Liver (tissue), 9 donors: Measurements from ENCODE around the gene CCDC78. TPM values are rescaled to one million over a fixed set of nuclear protein-coding genes. Genes with fewer than 3 reads are reported as not detected.

Experiments used
- DNase-seq: peaks from one replicate; pipeline ENCODE4 v3.0.0-alpha.2; 2017; ENCODE audit warnings: low spot score
- H3K27ac ChIP-seq, 2 donors: one replicate each; pipeline ENCODE4 v1.7.0; 2013; ENCODE audit warnings: inconsistent platforms in 2 of 2, low read length in 2 of 2, control low read depth in 1 of 2, low read depth in 1 of 2, mild to moderate bottlenecking in 1 of 2
- H3K27me3 ChIP-seq, 4 donors: one replicate each; pipeline versions ENCODE4 v1.6.1 to v1.7.0; 2013; ENCODE audit warnings: low read length in 3 of 4, inconsistent platforms in 1 of 4, mild to moderate bottlenecking in 1 of 4, moderate library complexity in 1 of 4; ENCODE audit not compliant: control insufficient read depth in 4 of 4, insufficient read depth in 4 of 4
- H3K36me3 ChIP-seq, 4 donors: one replicate each; pipeline versions ENCODE4 v1.6.1 to v1.7.0; 2013; ENCODE audit warnings: low read length in 3 of 4, mild to moderate bottlenecking in 3 of 4, low read depth in 1 of 4, moderate library complexity in 1 of 4; ENCODE audit not compliant: control insufficient read depth in 4 of 4, insufficient read depth in 3 of 4
- H3K4me1 ChIP-seq, 4 donors: one replicate each; pipeline versions ENCODE4 v1.6.1 to v1.7.0; 2013; ENCODE audit warnings: low read length in 3 of 4, mild to moderate bottlenecking in 3 of 4, moderate library complexity in 1 of 4; ENCODE audit not compliant: control insufficient read depth in 4 of 4, insufficient read depth in 4 of 4
- H3K4me3 ChIP-seq, 3 donors: one replicate each; pipeline versions ENCODE4 v1.6.1 to v1.7.0; 2013; ENCODE audit warnings: low read length in 3 of 3, control low read depth in 1 of 3, low read depth in 1 of 3, mild to moderate bottlenecking in 1 of 3
- H3K9ac ChIP-seq, 2 donors: one replicate each; pipeline ENCODE4 v1.7.0; 2013; ENCODE audit warnings: low read length in 2 of 2, mild to moderate bottlenecking in 2 of 2, moderate library complexity in 2 of 2, control low read depth in 1 of 2, low read depth in 1 of 2
- H3K9me3 ChIP-seq, 4 donors: one replicate each; pipeline versions ENCODE4 v1.6.1 to v1.7.0; 2013; ENCODE audit warnings: low read length in 3 of 4; ENCODE audit not compliant: control insufficient read depth in 4 of 4
- EGR1 ChIP-seq, 2 donors: IDR thresholded peaks; 2 replicates each; pipeline ENCODE4 v1.6.1; 2016 to 2018; ENCODE audit warnings: antibody characterized with exemption in 2 of 2, low read depth in 2 of 2
- FOXA1 ChIP-seq: IDR thresholded peaks from 2 replicates; pipeline ENCODE4 v1.6.1; 2016; ENCODE audit warnings: antibody characterized with exemption
- FOXA2 ChIP-seq: IDR thresholded peaks from 2 replicates; pipeline ENCODE4 v1.6.1; 2016; ENCODE audit warnings: antibody characterized with exemption
- GABPA ChIP-seq, 2 donors: IDR thresholded peaks in 1 of 2; conservative IDR thresholded peaks in 1 of 2; 2 replicates each; pipeline ENCODE4 v1.6.1; 2016; ENCODE audit warnings: antibody characterized with exemption in 2 of 2, mild to moderate bottlenecking in 1 of 2, moderate library complexity in 1 of 2
- HNF4A ChIP-seq, 2 donors: conservative IDR thresholded peaks; 2 replicates each; pipeline ENCODE4 v1.6.1; 2016; ENCODE audit warnings: antibody characterized with exemption in 2 of 2, mild to moderate bottlenecking in 2 of 2
- HNF4G ChIP-seq: IDR thresholded peaks from 2 replicates; pipeline ENCODE4 v1.6.1; 2016; ENCODE audit warnings: antibody characterized with exemption
- JUND ChIP-seq, 2 donors: IDR thresholded peaks; 2 replicates each; pipeline ENCODE4 v1.6.1; 2016; ENCODE audit warnings: antibody characterized with exemption in 2 of 2
- NR2F2 ChIP-seq: IDR thresholded peaks from 2 replicates; pipeline ENCODE4 v1.6.1; 2016; ENCODE audit warnings: antibody characterized with exemption
- RAD21 ChIP-seq, 2 donors: IDR thresholded peaks; 2 replicates each; pipeline ENCODE4 v1.6.1; 2016; ENCODE audit warnings: antibody characterized with exemption in 2 of 2, mild to moderate bottlenecking in 2 of 2
- RXRA ChIP-seq, 2 donors: IDR thresholded peaks; 2 replicates each; pipeline ENCODE4 v1.6.1; 2017 to 2018; ENCODE audit warnings: antibody characterized with exemption in 2 of 2, mild to moderate bottlenecking in 1 of 2
- SP1 ChIP-seq: IDR thresholded peaks from 2 replicates; pipeline ENCODE4 v1.6.1; 2018; ENCODE audit warnings: antibody characterized with exemption, mild to moderate bottlenecking
- TAF1 ChIP-seq: conservative IDR thresholded peaks from 2 replicates; pipeline ENCODE4 v1.6.1; 2016; ENCODE audit warnings: antibody characterized with exemption, mild to moderate bottlenecking
- YY1 ChIP-seq: IDR thresholded peaks from 2 replicates; pipeline ENCODE4 v1.6.1; 2016; ENCODE audit warnings: antibody characterized with exemption, mild to moderate bottlenecking
- WGBS: extraction: QIAGEN DNeasy Blood & Tissue Kit; methylation state at CpG from one replicate; pipeline ENCODE4 v1.1.7; 2013; 5-methylcytosine and 5-hydroxymethylcytosine counted together
- polyA plus RNA-seq, 2 donors: library from polyadenylated mRNA; stranded (reverse) in 1 of 2; unstranded in 1 of 2; fragments of 200-250 nt in 1 of 2; fragments of >200 nt in 1 of 2; fragmentation: Nextera tagmentation in 1 of 2; extraction: Ambion mirVana in 1 of 2; gene quantifications; one replicate each; pipeline versions ENCODE4 v1.2.1 to v1.2.3, GENCODE V29; 2013 to 2015
- total RNA-seq, 2 donors: library from RNA; depleted of rRNA; stranded (reverse); fragments of >200 nt; gene quantifications; one replicate each; pipeline ENCODE4 v1.2.3, GENCODE V29; 2014
- TF ChIP-seq, protein P1 (sequence below): IDR thresholded peaks from 2 replicates; pipeline ENCODE4 v1.6.1; 2016; ENCODE audit warnings: antibody characterized with exemption
- TF ChIP-seq, protein P2 (sequence below): IDR thresholded peaks from 2 replicates; pipeline ENCODE4 v1.6.1; 2016; ENCODE audit warnings: antibody characterized with exemption, mild to moderate bottlenecking
- TF ChIP-seq, protein P3 (sequence below): IDR thresholded peaks from 2 replicates; pipeline ENCODE4 v1.6.1; 2016; ENCODE audit warnings: antibody characterized with exemption
- donor health status: healthy.
- donor health status: healthy.
- donor health status: healthy.
- donor health status: healthy.
- donor health status: healthy.

CCDC78 gene
- total and polyA plus RNA-seq, 4 donors = 0.05 to 0.28 (median 0.08) TPM; not detected in 1

DNA sequence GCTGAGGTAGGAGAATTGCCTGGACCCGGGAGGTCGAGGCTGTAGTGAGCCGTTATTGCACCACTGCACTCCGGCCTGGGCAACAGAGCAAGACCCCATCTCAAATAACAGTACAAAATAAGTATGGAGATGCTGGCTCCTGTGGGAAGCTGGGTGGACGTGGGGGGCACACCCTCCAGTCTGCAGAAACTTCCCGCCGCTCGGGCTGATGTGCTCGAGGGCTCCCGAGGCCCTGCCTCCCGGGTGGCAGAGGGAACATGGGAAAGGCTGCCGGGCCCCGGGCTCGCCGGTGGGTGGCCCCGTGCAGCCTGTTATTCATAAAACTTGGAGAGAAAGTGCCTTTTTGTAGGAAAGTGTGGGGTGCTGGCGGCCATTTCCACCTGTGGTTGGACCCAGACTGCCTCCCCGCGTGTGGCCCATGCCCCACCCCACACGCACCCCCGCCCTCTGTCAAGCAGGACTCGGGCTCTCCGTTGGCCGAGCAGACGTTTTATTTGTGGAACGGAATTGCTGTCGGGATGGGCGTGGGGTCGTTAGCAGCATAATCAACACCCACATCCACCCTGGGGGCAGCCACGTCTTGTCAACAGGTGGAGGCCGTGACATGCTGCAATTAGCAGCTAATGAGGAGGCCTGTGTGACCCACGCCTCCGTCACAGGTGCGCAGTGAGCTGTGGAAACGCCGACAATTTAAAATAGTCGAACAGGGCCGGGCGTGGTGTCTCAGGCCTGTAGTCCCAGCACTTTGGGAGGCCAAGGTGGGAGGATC is 21.9 kb upstream of the CCDC78 start:
- H3K4me1 ChIP-seq = no peaks in the 10 kb centered on the region
- no peaks in the 10 kb centered on the region for H3K27me3 ChIP-seq
- DNase-seq = no peak
- TF ChIP-seq RAD21 (IDR thresholded peaks at IDR 0.05) (no peak), GABPA (IDR thresholded peaks at IDR 0.05 in 1 of 2, conservative IDR thresholded peaks at IDR 0.05 in 1 of 2) (no peak), NR2F2 (no peak), HNF4G (no peak), FOXA1 (no peak), YY1 (no peak), FOXA2 (no peak), TAF1 (no peak), HNF4A (conservative IDR thresholded peaks at IDR 0.05) (no peak), EGR1 (IDR thresholded peaks at IDR 0.05; ENCODE audit: low read depth in 2 of 2) (no peak), JUND (IDR thresholded peaks at IDR 0.05) (no peak), SP1 (no peak), RXRA (IDR thresholded peaks at IDR 0.05) (no peak)
- TF ChIP-seq, protein P1, sequence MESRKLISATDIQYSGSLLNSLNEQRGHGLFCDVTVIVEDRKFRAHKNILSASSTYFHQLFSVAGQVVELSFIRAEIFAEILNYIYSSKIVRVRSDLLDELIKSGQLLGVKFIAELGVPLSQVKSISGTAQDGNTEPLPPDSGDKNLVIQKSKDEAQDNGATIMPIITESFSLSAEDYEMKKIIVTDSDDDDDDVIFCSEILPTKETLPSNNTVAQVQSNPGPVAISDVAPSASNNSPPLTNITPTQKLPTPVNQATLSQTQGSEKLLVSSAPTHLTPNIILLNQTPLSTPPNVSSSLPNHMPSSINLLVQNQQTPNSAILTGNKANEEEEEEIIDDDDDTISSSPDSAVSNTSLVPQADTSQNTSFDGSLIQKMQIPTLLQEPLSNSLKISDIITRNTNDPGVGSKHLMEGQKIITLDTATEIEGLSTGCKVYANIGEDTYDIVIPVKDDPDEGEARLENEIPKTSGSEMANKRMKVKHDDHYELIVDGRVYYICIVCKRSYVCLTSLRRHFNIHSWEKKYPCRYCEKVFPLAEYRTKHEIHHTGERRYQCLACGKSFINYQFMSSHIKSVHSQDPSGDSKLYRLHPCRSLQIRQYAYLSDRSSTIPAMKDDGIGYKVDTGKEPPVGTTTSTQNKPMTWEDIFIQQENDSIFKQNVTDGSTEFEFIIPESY = no peak
- TF ChIP-seq, protein P2, sequence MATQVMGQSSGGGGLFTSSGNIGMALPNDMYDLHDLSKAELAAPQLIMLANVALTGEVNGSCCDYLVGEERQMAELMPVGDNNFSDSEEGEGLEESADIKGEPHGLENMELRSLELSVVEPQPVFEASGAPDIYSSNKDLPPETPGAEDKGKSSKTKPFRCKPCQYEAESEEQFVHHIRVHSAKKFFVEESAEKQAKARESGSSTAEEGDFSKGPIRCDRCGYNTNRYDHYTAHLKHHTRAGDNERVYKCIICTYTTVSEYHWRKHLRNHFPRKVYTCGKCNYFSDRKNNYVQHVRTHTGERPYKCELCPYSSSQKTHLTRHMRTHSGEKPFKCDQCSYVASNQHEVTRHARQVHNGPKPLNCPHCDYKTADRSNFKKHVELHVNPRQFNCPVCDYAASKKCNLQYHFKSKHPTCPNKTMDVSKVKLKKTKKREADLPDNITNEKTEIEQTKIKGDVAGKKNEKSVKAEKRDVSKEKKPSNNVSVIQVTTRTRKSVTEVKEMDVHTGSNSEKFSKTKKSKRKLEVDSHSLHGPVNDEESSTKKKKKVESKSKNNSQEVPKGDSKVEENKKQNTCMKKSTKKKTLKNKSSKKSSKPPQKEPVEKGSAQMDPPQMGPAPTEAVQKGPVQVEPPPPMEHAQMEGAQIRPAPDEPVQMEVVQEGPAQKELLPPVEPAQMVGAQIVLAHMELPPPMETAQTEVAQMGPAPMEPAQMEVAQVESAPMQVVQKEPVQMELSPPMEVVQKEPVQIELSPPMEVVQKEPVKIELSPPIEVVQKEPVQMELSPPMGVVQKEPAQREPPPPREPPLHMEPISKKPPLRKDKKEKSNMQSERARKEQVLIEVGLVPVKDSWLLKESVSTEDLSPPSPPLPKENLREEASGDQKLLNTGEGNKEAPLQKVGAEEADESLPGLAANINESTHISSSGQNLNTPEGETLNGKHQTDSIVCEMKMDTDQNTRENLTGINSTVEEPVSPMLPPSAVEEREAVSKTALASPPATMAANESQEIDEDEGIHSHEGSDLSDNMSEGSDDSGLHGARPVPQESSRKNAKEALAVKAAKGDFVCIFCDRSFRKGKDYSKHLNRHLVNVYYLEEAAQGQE = no peak
- TF ChIP-seq, protein P3, sequence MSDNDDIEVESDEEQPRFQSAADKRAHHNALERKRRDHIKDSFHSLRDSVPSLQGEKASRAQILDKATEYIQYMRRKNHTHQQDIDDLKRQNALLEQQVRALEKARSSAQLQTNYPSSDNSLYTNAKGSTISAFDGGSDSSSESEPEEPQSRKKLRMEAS = no peak
- no peak overlapping the region for H3K4me3 ChIP-seq
- H3K9me3 ChIP-seq = no peaks in the 10 kb centered on the region
- WGBS = 80% methylated on average over 39 of the region's 39 CpGs
- no peak overlapping the region for H3K27ac ChIP-seq
- no peaks in the 10 kb centered on the region for H3K36me3 ChIP-seq
- no peak overlapping the region for H3K9ac ChIP-seq

DNA sequence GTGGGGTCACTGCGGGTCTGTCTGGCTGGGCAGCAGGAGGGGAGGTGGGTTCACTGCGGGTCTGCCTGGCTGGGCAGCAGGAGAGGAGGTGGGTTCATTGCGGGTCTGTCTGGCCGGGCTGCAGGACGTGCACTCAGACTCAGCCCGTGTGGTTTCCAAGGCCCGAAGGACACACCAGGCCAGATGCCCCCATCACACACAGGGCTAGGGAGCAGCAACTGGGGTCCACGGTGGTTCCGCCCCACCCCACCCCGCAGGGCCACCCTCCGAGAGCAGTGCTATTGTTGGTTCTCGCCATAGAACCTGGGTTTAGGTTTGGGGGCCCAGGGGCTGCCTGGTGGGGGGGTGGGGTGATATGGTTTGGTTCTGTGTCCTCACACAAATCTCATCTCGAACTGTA is 20.4 kb upstream of the CCDC78 start:
- no peaks in the 10 kb centered on the region for H3K36me3 ChIP-seq
- H3K27me3 ChIP-seq = no peaks in the 10 kb centered on the region
- no peaks in the 10 kb centered on the region for H3K4me1 ChIP-seq
- no peaks in the 10 kb centered on the region for H3K9me3 ChIP-seq
- H3K9ac ChIP-seq = no peak overlapping the region
- no peak for TF ChIP-seq HNF4A (conservative IDR thresholded peaks at IDR 0.05)
- 77% methylated on average over 13 of the region's 13 CpGs for WGBS
- no peak overlapping the region for H3K27ac ChIP-seq
- H3K4me3 ChIP-seq = no peak overlapping the region
- no peak for DNase-seq
